ENCODE measurements around the gene SERPINB1. TPM values are rescaled to one million over a fixed set of nuclear protein-coding genes. Genes with fewer than 3 reads are reported as not detected.

The SERPINB1 gene
- total and polyA plus RNA-seq, 9 of the 15 experiments (the other 6 are each of a cell fraction or from before 2014, with no cell fraction given): 33.9 to 108 (median 63.8) TPM

DNA sequence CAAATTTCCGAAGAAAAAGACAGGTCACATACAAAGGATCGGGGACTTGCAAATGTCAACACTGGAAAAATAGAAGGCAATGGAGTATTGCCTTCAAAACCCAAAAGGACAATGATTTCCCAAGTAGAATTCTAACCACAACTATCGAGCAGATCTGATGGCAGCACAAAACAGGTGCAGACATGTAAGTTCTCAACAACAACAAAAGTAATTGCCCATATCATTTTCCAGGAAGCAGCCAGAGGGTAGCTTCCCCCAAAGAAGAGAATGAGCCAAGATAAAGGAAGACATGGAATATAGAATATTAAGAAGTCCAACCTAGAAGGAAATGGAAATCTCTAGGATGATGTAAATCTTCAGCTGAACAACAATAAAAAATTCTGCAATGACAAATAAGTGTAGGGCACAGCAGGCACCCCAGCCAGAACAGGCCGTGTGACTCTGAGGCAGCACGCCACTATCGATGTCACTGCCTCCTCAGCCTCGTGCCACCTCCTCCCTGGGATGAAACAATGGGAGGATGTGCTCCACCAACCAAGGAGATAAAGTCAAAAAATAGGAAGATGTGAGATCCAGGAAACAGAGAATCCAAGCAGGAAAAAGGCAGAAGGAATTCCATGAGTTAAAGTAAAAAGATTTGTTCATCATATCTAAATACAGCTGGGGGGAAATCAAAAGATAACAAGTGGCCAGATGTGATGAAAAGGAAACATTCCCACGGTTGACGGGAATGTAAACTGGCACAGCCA lies 34.1 kb downstream of the SERPINB1 start:
- POLR2A ChIA-PET: interaction anchor here (0.7 kb wide), 1 partner anchor 40 kb away, joined by 3 read pairs; no protein-coding TSS in a partner anchor
- intact Hi-C loops (cut with micrococcal nuclease) (no loop called here), in situ Hi-C loops (cut with MboI) (no loop called here)
- CTCF ChIA-PET (ENCODE audit: low intra/inter-chr PET ratio): no interaction called here
- Histone ChIP-seq H3K9me3 (replicated peaks; ENCODE audit: control insufficient read depth, insufficient read depth, low read depth, low read length) (no peaks in the 10 kb centered on the region), H3K9me1 (ENCODE audit: control insufficient read depth, insufficient read depth, low read length) (no peaks in the 10 kb centered on the region), H3K79me2 (ENCODE audit: control insufficient read depth, insufficient read depth, low read length) (no peaks in the 10 kb centered on the region), H3K4me1 (replicated peaks in 1 of 2; ENCODE audit: control insufficient read depth in 2 of 2, insufficient read depth in 2 of 2, low read length in 2 of 2) (peaks cover 4 to 5% of the 10 kb centered on the region in 2 experiments; a peak in 2 of 5 replicates), H3K36me3 (ENCODE audit: control insufficient read depth, insufficient read depth, low read length) (no peaks in the 10 kb centered on the region), H3K9ac (ENCODE audit: insufficient read depth in 1 of 2, low read depth in 2 of 2, low read length in 2 of 2) (no peak overlapping the region), H3K4me3 (no peak overlapping the region), H4K20me1 (replicated peaks; ENCODE audit: control insufficient read depth, insufficient read depth, low read length) (no peaks in the 10 kb centered on the region), H3K27me3 (ENCODE audit: control insufficient read depth in 2 of 2, insufficient read depth in 2 of 2, low read length in 2 of 2) (no peaks in the 10 kb centered on the region), H2AFZ (ENCODE audit: low read depth, low read length) (no peak overlapping the region), H3K27ac (ENCODE audit: extremely low read depth, low read depth, low read length) (no peak overlapping the region), H3K4me2 (ENCODE audit: insufficient read depth, low read length) (no peak overlapping the region)
- no peak for ATAC-seq
- FAIRE-seq: no peak
- no peak for DNase-seq (ENCODE audit: extremely low read depth in 1 of 4, low spot score in 3 of 4)
- BruUV-seq (replicated peaks): no TSS peak
- WGBS (ENCODE audit: insufficient coverage, low coverage, missing lambda C conversion rate): 48% methylated on average over 9 of the region's 9 CpGs
- TF ChIP-seq, protein P1, sequence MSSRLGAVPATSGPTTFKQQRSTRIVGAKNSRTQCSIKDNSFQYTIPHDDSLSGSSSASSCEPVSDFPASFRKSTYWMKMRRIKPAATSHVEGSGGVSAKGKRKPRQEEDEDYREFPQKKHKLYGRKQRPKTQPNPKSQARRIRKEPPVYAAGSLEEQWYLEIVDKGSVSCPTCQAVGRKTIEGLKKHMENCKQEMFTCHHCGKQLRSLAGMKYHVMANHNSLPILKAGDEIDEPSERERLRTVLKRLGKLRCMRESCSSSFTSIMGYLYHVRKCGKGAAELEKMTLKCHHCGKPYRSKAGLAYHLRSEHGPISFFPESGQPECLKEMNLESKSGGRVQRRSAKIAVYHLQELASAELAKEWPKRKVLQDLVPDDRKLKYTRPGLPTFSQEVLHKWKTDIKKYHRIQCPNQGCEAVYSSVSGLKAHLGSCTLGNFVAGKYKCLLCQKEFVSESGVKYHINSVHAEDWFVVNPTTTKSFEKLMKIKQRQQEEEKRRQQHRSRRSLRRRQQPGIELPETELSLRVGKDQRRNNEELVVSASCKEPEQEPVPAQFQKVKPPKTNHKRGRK (tag; IDR thresholded peaks at IDR 0.05): no peak
- no peak for TF ChIP-seq NRF1 (conservative IDR thresholded peaks at IDR 0.05 in 1 of 2, IDR thresholded peaks at IDR 0.05 in 1 of 2)
- TF ChIP-seq PHF8 (IDR thresholded peaks at IDR 0.05; ENCODE audit: borderline replicate concordance, low read length): no peak
- no peak for TF ChIP-seq JUN (IDR thresholded peaks at IDR 0.05; ENCODE audit: borderline replicate concordance, low read depth, low read length)
- TF ChIP-seq JUN (CRISPR knock-in tag; IDR thresholded peaks at IDR 0.05; ENCODE audit: borderline replicate concordance): no peak
- no peak for TF ChIP-seq DACH1 (IDR thresholded peaks at IDR 0.05; ENCODE audit: partially characterized antibody)
- TF ChIP-seq, protein P2, sequence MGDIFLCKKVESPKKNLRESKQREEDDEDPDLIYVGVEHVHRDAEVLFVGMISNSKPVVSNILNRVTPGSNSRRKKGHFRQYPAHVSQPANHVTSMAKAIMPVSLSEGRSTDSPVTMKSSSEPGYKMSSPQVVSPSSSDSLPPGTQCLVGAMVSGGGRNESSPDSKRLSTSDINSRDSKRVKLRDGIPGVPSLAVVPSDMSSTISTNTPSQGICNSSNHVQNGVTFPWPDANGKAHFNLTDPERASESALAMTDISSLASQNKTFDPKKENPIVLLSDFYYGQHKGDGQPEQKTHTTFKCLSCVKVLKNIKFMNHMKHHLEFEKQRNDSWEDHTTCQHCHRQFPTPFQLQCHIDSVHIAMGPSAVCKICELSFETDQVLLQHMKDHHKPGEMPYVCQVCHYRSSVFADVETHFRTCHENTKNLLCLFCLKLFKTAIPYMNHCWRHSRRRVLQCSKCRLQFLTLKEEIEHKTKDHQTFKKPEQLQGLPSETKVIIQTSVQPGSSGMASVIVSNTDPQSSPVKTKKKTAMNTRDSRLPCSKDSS (IDR thresholded peaks at IDR 0.05; ENCODE audit: low read depth, partially characterized antibody): no peak
- TF ChIP-seq, protein P3, sequence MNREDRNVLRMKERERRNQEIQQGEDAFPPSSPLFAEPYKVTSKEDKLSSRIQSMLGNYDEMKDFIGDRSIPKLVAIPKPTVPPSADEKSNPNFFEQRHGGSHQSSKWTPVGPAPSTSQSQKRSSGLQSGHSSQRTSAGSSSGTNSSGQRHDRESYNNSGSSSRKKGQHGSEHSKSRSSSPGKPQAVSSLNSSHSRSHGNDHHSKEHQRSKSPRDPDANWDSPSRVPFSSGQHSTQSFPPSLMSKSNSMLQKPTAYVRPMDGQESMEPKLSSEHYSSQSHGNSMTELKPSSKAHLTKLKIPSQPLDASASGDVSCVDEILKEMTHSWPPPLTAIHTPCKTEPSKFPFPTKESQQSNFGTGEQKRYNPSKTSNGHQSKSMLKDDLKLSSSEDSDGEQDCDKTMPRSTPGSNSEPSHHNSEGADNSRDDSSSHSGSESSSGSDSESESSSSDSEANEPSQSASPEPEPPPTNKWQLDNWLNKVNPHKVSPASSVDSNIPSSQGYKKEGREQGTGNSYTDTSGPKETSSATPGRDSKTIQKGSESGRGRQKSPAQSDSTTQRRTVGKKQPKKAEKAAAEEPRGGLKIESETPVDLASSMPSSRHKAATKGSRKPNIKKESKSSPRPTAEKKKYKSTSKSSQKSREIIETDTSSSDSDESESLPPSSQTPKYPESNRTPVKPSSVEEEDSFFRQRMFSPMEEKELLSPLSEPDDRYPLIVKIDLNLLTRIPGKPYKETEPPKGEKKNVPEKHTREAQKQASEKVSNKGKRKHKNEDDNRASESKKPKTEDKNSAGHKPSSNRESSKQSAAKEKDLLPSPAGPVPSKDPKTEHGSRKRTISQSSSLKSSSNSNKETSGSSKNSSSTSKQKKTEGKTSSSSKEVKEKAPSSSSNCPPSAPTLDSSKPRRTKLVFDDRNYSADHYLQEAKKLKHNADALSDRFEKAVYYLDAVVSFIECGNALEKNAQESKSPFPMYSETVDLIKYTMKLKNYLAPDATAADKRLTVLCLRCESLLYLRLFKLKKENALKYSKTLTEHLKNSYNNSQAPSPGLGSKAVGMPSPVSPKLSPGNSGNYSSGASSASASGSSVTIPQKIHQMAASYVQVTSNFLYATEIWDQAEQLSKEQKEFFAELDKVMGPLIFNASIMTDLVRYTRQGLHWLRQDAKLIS (CRISPR knock-in tag; IDR thresholded peaks at IDR 0.05): no peak
- TF ChIP-seq SOX6 (IDR thresholded peaks at IDR 0.05): no peak
